Uterus (tissue), 2 donors: ENCODE measurements around the gene TFCP2L1.

Source experiments
- CTCF ChIP-seq, 4 experiments: fragments of 200-600 bp in 2 of 4; fragments of 450-650 bp in 2 of 4; sonication (generic) in 2 of 4; IDR thresholded peaks; one replicate each; pipeline ENCODE4 v1.5.1; 2016 to 2019; ENCODE audit warnings: antibody characterized with exemption in 4 of 4, mild to moderate bottlenecking in 2 of 4, moderate library complexity in 1 of 4
- POLR2A ChIP-seq, 2 donors: fragments of 450-650 bp; IDR thresholded peaks; one replicate each; pipeline ENCODE4 v1.6.1; 2016; ENCODE audit warnings: antibody characterized with exemption in 2 of 2, mild to moderate bottlenecking in 1 of 2, moderate library complexity in 1 of 2

GRCh38 chr2:121243821-121244460, 41.1 kb downstream of the TFCP2L1 start:
- TF ChIP-seq CTCF (IDR thresholded peaks at IDR 0.05) (no peak), POLR2A (IDR thresholded peaks at IDR 0.05) (no peak)
